ENCODE measurements around the gene DOCK1. TPM values are rescaled to one million over a fixed set of nuclear protein-coding genes. Genes with fewer than 3 reads are reported as not detected.

DOCK1 gene
- total RNA-seq, 1 donor, result 99.7 TPM

DNA sequence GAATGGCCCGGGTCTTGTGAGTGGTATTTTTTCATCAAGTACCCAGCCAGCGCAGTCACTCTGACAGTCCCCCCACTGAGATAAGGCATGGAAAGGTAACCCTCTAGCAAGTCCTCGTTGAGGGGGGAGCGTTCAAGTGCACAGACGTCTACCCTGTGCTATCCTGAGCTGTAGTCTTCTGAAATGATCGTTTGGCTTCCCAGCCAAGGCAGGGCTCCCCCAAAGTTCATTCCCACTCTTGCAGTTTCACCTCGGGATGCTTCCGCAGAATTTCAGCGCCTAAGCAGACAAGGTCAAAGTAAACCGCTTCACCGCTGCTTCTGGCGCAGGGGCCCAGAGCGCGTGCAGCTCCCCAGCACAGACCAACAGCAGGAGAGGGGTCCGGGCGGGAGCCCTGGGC is 289.4 kb downstream of the DOCK1 start:
- no peak overlapping the region for H3K4me3 ChIP-seq (ENCODE audit: low read depth, low read length)
- no peak for DNase-seq (ENCODE audit: low read depth)
- TF ChIP-seq, protein P1, sequence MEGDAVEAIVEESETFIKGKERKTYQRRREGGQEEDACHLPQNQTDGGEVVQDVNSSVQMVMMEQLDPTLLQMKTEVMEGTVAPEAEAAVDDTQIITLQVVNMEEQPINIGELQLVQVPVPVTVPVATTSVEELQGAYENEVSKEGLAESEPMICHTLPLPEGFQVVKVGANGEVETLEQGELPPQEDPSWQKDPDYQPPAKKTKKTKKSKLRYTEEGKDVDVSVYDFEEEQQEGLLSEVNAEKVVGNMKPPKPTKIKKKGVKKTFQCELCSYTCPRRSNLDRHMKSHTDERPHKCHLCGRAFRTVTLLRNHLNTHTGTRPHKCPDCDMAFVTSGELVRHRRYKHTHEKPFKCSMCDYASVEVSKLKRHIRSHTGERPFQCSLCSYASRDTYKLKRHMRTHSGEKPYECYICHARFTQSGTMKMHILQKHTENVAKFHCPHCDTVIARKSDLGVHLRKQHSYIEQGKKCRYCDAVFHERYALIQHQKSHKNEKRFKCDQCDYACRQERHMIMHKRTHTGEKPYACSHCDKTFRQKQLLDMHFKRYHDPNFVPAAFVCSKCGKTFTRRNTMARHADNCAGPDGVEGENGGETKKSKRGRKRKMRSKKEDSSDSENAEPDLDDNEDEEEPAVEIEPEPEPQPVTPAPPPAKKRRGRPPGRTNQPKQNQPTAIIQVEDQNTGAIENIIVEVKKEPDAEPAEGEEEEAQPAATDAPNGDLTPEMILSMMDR (IDR thresholded peaks at IDR 0.05; ENCODE audit: insufficient read depth, low read depth, low read length), result no peak

DNA sequence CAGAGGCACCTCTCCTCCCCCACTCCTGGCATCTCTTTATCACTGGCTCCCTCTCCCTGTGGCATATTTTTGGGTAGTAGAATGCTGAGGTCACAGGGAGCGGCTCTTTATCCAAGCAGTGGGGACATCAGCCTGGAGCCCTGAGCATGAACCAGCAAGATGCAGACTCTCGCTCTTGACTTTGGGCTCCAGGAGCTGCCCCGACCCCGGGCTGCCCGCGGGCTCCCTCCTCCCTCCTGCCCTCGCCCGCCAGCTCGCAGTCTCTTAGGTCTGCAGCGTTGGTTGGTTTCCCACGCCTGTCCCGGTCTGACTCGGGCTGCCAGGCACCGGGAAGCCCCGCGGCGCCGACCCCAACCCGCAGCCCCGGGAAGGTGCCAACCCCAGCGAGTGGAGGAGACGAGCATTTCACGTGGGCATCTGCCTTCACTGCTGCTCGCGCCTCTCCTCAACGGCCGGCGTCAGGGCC is 289.8 kb downstream of the DOCK1 start:
- no peak overlapping the region for H3K4me3 ChIP-seq (ENCODE audit: low read depth, low read length)
- DNase-seq (ENCODE audit: low read depth), result no peak
- TF ChIP-seq, protein P1 (IDR thresholded peaks at IDR 0.05; ENCODE audit: insufficient read depth, low read depth, low read length), result no peak

DNA sequence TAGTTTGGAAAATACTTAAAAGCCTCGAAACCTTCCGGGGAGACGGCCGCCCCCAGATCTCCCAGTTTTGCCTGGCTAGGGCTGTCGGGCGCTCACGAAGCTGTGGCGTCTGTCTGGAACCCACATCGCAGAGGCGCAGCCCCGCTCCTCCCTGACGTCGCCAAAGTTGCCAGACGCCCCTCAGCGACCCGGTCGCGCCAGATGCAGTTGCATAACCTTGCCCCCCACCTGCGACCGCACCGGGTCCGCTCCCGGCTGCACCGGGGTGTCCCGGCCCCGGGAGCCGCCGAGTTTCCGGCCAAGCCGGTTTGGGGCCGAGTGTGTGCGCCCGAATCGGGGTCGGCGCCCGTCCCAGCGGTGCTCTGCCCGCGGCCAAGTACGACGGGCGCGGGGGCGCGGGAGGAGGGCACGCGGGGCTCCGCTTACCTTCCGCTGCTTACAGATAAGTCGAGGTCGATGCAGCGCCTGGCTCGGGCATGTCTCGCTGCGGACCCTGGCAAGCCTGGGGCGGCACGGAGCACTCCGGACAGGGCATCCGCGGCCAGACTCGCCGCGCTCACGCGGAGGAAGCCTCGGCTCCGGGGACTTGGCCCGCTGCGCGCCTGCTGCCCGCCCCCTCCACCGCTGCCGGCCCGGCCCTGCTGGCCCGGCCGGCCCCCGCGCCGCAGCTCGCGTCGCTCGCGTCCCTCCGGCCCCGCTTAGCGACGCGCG is 290.5 kb downstream of the DOCK1 start:
- TF ChIP-seq, protein P1 (IDR thresholded peaks at IDR 0.05; ENCODE audit: insufficient read depth, low read depth, low read length), result no peak
- H3K4me3 ChIP-seq (ENCODE audit: low read depth, low read length), result peak overlapping the region; percentile 47
- peak; percentile 20 for DNase-seq (ENCODE audit: low read depth)

DNA sequence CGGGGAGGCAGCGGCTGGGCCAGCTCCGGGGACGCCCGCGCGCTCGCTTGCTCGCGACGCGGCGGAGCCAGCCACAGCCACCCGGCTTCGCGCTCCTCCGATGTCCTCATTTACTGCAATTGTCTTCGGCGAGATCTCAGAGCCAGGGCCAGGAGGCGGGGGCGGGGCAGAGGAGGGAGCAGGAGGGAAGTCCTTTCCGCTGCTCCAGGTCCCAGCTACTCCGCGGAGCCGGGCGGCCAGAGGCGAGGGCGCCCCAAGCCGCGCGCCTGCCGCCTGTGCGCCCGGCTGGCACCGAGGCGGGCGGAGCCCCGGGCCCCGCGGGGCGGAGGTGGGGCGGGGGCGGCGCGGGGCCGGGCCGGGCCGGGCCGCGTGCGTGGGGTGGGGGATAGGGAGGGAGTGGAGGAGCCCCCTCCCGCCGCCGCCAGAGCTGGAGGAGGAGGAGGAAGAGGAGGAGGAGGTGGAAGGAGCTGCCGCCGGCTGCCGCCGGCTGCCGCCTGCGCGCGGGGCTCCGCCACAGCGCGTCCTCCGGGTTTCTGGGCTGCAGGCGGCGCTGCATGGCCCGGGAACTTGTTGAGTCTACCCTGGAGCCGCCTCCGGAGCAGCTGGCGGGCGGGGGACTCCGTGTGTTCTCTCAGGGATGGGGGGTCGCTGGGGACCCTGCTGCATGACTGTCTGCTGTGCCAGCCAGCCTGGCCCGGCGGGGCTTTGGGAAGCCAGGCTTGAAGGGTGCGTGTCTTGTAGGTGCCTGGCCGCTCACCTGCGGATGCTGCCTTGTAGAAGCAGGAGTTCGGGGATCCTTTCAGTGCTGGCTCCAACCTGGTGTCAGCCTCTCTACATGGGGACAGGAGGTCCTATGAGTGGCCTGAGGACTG is 291.3 kb downstream of the DOCK1 start, which contains the start of gene INSYN2A:
INSYN2A (minus strand) TSS at position 310 of the 872 bp plus-strand sequence. CDS start 20,196 bp downstream, outside the sequence.
- peak; percentile 45 for DNase-seq (ENCODE audit: low read depth)
- TF ChIP-seq, protein P1 (IDR thresholded peaks at IDR 0.05; ENCODE audit: insufficient read depth, low read depth, low read length), result peak; percentile 26
- peak within 1 kb of the TSS; percentile 47 for H3K4me3 ChIP-seq (ENCODE audit: low read depth, low read length)

DNA sequence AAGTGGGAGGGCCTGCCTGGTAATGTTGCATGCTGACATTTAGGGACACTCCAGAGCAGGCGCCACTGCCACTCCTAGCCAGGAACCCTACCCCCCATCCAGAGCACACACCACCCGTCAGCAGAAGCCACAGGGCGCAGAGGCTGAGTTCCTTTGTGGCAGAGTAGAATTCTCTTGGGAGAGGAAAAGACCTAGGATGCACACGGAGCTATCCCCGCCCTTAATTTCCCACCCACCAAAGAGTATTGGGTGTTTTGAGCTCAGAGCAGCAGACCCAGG is 291.9 kb downstream of the DOCK1 start:
- H3K4me3 ChIP-seq (ENCODE audit: low read depth, low read length), result peak overlapping the region; percentile 45
- no peak for DNase-seq (ENCODE audit: low read depth)
- TF ChIP-seq, protein P1 (IDR thresholded peaks at IDR 0.05; ENCODE audit: insufficient read depth, low read depth, low read length), result no peak

DNA sequence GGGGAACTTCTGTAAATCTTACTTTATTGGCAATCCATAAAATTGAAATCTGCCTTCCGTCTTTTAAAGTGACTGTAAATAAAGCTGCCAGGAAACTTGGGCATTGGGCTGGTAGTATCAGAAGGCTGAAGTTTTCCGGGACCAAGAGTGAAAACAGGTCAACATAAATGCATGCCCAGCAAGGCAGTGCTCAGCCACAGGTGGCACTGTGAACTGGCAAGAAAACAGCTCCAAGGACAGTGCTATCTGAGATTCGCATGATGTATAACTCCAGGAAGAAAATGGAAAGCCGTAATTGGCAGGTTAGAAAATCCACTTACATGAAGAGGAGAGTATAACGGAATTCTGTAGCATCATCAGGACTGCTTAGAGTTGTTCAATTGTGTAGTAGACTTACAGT is 293.1 kb downstream of the DOCK1 start:
- TF ChIP-seq, protein P1 (IDR thresholded peaks at IDR 0.05; ENCODE audit: insufficient read depth, low read depth, low read length), result peak; percentile 8
- no peak for DNase-seq (ENCODE audit: low read depth)
- H3K4me3 ChIP-seq (ENCODE audit: low read depth, low read length), result no peak overlapping the region

Data from fibroblast of villous mesenchyme (primary cell).